ENCODE results near the gene SLC40A1. TPM values are rescaled to one million over a fixed set of nuclear protein-coding genes. Genes with fewer than 3 reads are reported as not detected.

The SLC40A1 gene
- total and polyA plus RNA-seq, 2 donors from 2014 or later, result 45.8 to 78.4 TPM

GRCh38 chr2:189512879-189513278 is 67.7 kb downstream of the SLC40A1 start:
- Histone ChIP-seq H3K27ac (ENCODE audit: low read depth in 2 of 2, low read length in 2 of 2) (no peak overlapping the region), H3K9ac (ENCODE audit: low read length in 3 of 3) (no peak overlapping the region), H3K4me1 (ENCODE audit: control insufficient read depth in 2 of 3, insufficient read depth in 2 of 3, low read depth in 1 of 3, low read length in 3 of 3) (no peaks in the 10 kb centered on the region), H3K9me3 (ENCODE audit: control insufficient read depth in 2 of 3, insufficient read depth in 1 of 3, low read length in 3 of 3) (no peaks in the 10 kb centered on the region), H3K36me3 (ENCODE audit: control insufficient read depth in 2 of 3, insufficient read depth in 3 of 3, low read length in 3 of 3) (no peaks in the 10 kb centered on the region), H3K4me3 (ENCODE audit: low read length in 3 of 3) (no peak overlapping the region), H3K27me3 (ENCODE audit: control insufficient read depth, insufficient read depth, low read length) (no peaks in the 10 kb centered on the region)
- DNase-seq, result no peak
- FAIRE-seq, result no peak
- no peak for TF ChIP-seq CTCF (IDR thresholded peaks at IDR 0.05; ENCODE audit: borderline replicate concordance, extremely low read depth, insufficient read depth)
- intact Hi-C loops (cut with DNase I), result no loop called here

GRCh38 chr2:189511960-189512319 is 68.6 kb downstream of the SLC40A1 start:
- Histone ChIP-seq H3K27me3 (ENCODE audit: control insufficient read depth, insufficient read depth, low read length) (no peaks in the 10 kb centered on the region), H3K4me3 (ENCODE audit: low read length in 3 of 3) (no peak overlapping the region), H3K4me1 (ENCODE audit: control insufficient read depth in 2 of 3, insufficient read depth in 2 of 3, low read depth in 1 of 3, low read length in 3 of 3) (no peaks in the 10 kb centered on the region), H3K27ac (ENCODE audit: low read depth in 2 of 2, low read length in 2 of 2) (no peak overlapping the region), H3K9me3 (ENCODE audit: control insufficient read depth in 2 of 3, insufficient read depth in 1 of 3, low read length in 3 of 3) (no peaks in the 10 kb centered on the region), H3K9ac (ENCODE audit: low read length in 3 of 3) (no peak overlapping the region), H3K36me3 (ENCODE audit: control insufficient read depth in 2 of 3, insufficient read depth in 3 of 3, low read length in 3 of 3) (no peaks in the 10 kb centered on the region)
- intact Hi-C loops (cut with DNase I), result no loop called here
- no peak for TF ChIP-seq CTCF (IDR thresholded peaks at IDR 0.05; ENCODE audit: borderline replicate concordance, extremely low read depth, insufficient read depth)
- DNase-seq (no peak), FAIRE-seq (no peak)

- no peaks in the 10 kb centered on the region for H3K27me3 ChIP-seq (ENCODE audit: control insufficient read depth, insufficient read depth, low read length)
- H3K9ac ChIP-seq (ENCODE audit: low read length in 3 of 3), result no peak overlapping the region
- no peak overlapping the region for H3K4me3 ChIP-seq (ENCODE audit: low read length in 3 of 3)
- H3K27ac ChIP-seq (ENCODE audit: low read depth in 2 of 2, low read length in 2 of 2), result no peak overlapping the region
- H3K9me3 ChIP-seq (ENCODE audit: control insufficient read depth in 2 of 3, insufficient read depth in 1 of 3, low read length in 3 of 3), result no peaks in the 10 kb centered on the region
- intact Hi-C loops (cut with DNase I), result no loop called here
- DNase-seq, result no peak
- TF ChIP-seq CTCF (IDR thresholded peaks at IDR 0.05; ENCODE audit: borderline replicate concordance, extremely low read depth, insufficient read depth), result no peak
- no peak for FAIRE-seq
- H3K36me3 ChIP-seq (ENCODE audit: control insufficient read depth in 2 of 3, insufficient read depth in 3 of 3, low read length in 3 of 3), result no peaks in the 10 kb centered on the region
- no peaks in the 10 kb centered on the region for H3K4me1 ChIP-seq (ENCODE audit: control insufficient read depth in 2 of 3, insufficient read depth in 2 of 3, low read depth in 1 of 3, low read length in 3 of 3)
Measured at GRCh38 chr2:189511210-189511959, 69.2 kb downstream of the SLC40A1 start.

Other genes with a start within 250 kb of the SLC40A1 start
- 28.3 TPM for gene WDR75, start 139.3 kb downstream of the SLC40A1 start, total RNA-seq
- 15.6 TPM for gene WDR75, start 139.3 kb downstream of the SLC40A1 start, polyA plus RNA-seq (ENCODE audit: insufficient read depth, low read depth, low replicate concordance)
- 28.6 TPM for gene ASNSD1, start 80.7 kb upstream of the SLC40A1 start, total RNA-seq
- 36.5 TPM for gene ASNSD1, start 80.7 kb upstream of the SLC40A1 start, polyA plus RNA-seq (ENCODE audit: insufficient read depth, low read depth, low replicate concordance)
- 12.4 TPM for gene ANKAR, start 93.9 kb upstream of the SLC40A1 start, total RNA-seq
- gene ANKAR, start 93.9 kb upstream of the SLC40A1 start, polyA plus RNA-seq (ENCODE audit: insufficient read depth, low read depth, low replicate concordance), result 3.4 TPM
- 6.7 TPM for gene OSGEPL1, start 182.0 kb upstream of the SLC40A1 start, total RNA-seq
- 8.0 TPM for gene OSGEPL1, start 182.0 kb upstream of the SLC40A1 start, polyA plus RNA-seq (ENCODE audit: insufficient read depth, low read depth, low replicate concordance)
- 53.2 TPM for gene ORMDL1, start 203.6 kb upstream of the SLC40A1 start, total RNA-seq
- gene ORMDL1, start 203.6 kb upstream of the SLC40A1 start, polyA plus RNA-seq (ENCODE audit: insufficient read depth, low read depth, low replicate concordance), result 61.2 TPM
- gene PMS1, start 203.7 kb upstream of the SLC40A1 start, total RNA-seq, result 23.5 TPM
- gene PMS1, start 203.7 kb upstream of the SLC40A1 start, polyA plus RNA-seq (ENCODE audit: insufficient read depth, low read depth, low replicate concordance), result 6.9 TPM

Data from kidney (tissue), 14 donors.